HT1080 (cell line): ENCODE data around the gene GDI2. TPM values are rescaled to one million over a fixed set of nuclear protein-coding genes. Genes with fewer than 3 reads are reported as not detected.
"Not testable (repeated sequence)": the region's sequence is repeated elsewhere in the genome, so short reads cannot be mapped to it uniquely, and the experiment has no call there.

Source experiments
- DNase-seq: peaks from one replicate; pipeline ENCODE4 v3.0.0-alpha.2; 2015; ENCODE audit warnings: low read depth
- total RNA-seq: library from RNA; depleted of rRNA; stranded (reverse); fragments of >200 nt; shearing (Covaris generic); gene quantifications from 2 replicates; pipeline ENCODE4 v1.2.3, GENCODE V29; 2014

Gene GDI2
- total RNA-seq, 1 experiment from 2014 or later: 405 TPM

- DNase-seq: no peak
These were observed 15.5 kb upstream of the GDI2 start for GRCh38 chr10:5828725-5829124.

GRCh38 chr10:5827841-5828240 lies 14.6 kb upstream of the GDI2 start:
- DNase-seq: no peak

GRCh38 chr10:5826511-5826910 lies 13.3 kb upstream of the GDI2 start:
- DNase-seq: not testable (repeated sequence)

- no peak for DNase-seq
These were observed 5.7 kb upstream of the GDI2 start for GRCh38 chr10:5818894-5819293.

GRCh38 chr10:5818048-5818331 lies 4.8 kb upstream of the GDI2 start:
- DNase-seq: no peak

GRCh38 chr10:5817322-5818047 lies 4.3 kb upstream of the GDI2 start:
- DNase-seq: no peak

- DNase-seq: no peak
These were observed 2.9 kb upstream of the GDI2 start for GRCh38 chr10:5816170-5816569.

- DNase-seq: no peak
These were observed 1.2 kb upstream of the GDI2 start for GRCh38 chr10:5814110-5815107.

GRCh38 chr10:5813091-5813340 lies 218 bp downstream of the GDI2 start:
- DNase-seq: no peak

GRCh38 chr10:5812283-5813090 lies 747 bp downstream of the GDI2 start:
- DNase-seq: peak; percentile 33

GRCh38 chr10:5811387-5811821 lies 1.8 kb downstream of the GDI2 start:
- DNase-seq: peak; percentile 64

- no peak for DNase-seq
These were observed 3.0 kb downstream of the GDI2 start for GRCh38 chr10:5810225-5810624.

- no peak for DNase-seq
These were observed 3.6 kb downstream of the GDI2 start for GRCh38 chr10:5809527-5810154.

GRCh38 chr10:5808783-5809392 lies 4.3 kb downstream of the GDI2 start:
- not testable (repeated sequence) for DNase-seq

- no peak for DNase-seq
These were observed 6.5 kb downstream of the GDI2 start for GRCh38 chr10:5806745-5807144.

GRCh38 chr10:5805711-5806110 lies 7.5 kb downstream of the GDI2 start:
- no peak for DNase-seq

GRCh38 chr10:5805260-5805659 lies 8.0 kb downstream of the GDI2 start:
- DNase-seq: no peak

GRCh38 chr10:5804386-5804785 lies 8.8 kb downstream of the GDI2 start:
- no peak for DNase-seq

GRCh38 chr10:5800782-5801181 lies 12.5 kb downstream of the GDI2 start:
- DNase-seq: no peak

GRCh38 chr10:5794236-5794635 lies 19.0 kb downstream of the GDI2 start:
- no peak for DNase-seq

GRCh38 chr10:5789626-5790025 lies 23.6 kb downstream of the GDI2 start:
- no peak for DNase-seq
